ENCODE data around the gene DSCAM.

The DSCAM gene

DNA sequence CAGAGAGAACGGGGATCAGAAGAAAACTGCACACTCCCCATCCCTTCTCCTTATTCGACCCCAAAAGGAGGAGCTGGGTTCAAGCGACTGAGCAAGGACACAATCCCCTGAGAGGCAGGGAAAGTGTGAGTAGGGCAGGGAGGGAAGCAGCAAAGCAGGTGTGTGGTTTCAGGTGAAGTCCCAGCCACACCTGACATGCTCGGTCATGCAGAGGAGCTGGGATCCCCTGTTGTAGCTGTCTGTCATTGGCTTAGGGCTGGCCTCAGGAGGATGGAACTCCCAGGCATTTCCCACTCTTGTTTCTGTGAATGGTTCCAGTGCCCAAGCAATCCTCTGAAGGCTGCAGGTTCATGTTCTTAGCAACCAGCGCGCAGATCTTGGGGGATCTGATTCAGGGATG, 150.7 kb downstream of the DSCAM start:
- no peak for DNase-seq

DNA sequence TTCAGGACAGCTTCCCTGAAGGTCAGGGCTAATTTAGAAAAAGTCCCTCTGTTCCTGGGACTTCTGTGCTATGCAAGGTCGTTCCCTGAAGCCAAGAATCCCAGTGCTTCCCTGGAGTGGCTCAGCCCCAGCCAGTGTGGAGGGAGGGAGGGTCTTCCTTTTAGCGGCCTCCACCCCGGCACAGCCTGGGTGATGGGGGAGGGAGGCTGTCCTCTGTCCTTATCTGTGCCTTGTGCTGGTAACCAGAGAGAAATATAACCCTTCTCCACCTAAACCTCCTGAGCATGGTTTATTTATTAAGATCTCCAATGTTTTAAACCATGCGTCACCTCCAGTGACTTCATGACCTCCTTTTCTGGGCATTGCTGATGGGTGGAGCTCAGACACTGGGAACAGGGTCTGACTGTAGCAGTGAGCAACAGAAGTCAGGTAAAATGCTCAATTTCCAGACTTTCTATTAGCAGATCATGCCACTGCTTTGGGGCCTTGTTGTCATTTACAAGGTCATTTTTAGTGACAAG, 157.1 kb downstream of the DSCAM start:
- DNase-seq, result no peak

GRCh38 chr21:40689217-40689616, 157.7 kb downstream of the DSCAM start:
- DNase-seq, result no peak

GRCh38 chr21:40688106-40688864, 158.7 kb downstream of the DSCAM start:
- DNase-seq, result no peak

GRCh38 chr21:40687625-40688024, 159.3 kb downstream of the DSCAM start:
- DNase-seq, result no peak

- no peak for DNase-seq
Measured at GRCh38 chr21:40686526-40686925, 160.4 kb downstream of the DSCAM start.

DNA sequence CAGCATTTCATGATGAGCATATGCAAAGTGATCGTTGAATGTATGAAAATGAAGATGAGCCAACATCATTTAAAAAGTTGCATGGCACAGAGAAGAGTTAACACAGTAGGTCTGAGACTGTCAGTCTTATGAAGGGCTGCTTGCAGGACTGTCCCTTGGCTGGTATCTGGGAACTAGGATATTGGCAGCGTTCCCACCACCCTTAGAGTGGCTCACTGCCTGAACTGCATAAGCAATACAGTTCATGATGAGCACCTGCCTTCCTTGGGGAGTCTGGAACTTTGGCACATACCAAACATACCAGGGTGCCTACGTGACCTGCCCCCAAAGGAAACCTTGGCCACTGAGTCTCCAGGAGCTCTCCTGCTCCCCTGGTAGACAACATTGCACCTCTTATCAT, 161.8 kb downstream of the DSCAM start:
- no peak for DNase-seq

DNA sequence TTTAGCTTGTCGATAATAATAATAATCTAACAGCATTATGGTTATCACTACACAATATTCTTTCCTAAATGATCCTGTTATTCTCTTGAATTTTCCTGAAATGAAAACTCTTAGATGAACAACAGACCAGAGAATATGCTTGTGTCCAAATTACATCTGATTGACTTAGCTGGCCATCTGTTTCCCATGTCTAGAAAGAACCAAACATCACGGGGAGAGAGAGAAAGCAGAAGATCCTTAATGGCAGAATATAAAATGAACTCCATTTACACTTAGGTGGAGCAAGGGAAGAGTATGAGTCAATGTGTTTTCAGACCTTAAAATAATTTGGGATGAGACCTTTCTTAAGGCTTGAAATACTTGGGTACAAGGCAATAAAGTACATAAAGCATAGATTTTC, 162.2 kb downstream of the DSCAM start:
- DNase-seq, result no peak

- DNase-seq, result no peak
Measured at GRCh38 chr21:40683349-40683748, 163.6 kb downstream of the DSCAM start.

DNA sequence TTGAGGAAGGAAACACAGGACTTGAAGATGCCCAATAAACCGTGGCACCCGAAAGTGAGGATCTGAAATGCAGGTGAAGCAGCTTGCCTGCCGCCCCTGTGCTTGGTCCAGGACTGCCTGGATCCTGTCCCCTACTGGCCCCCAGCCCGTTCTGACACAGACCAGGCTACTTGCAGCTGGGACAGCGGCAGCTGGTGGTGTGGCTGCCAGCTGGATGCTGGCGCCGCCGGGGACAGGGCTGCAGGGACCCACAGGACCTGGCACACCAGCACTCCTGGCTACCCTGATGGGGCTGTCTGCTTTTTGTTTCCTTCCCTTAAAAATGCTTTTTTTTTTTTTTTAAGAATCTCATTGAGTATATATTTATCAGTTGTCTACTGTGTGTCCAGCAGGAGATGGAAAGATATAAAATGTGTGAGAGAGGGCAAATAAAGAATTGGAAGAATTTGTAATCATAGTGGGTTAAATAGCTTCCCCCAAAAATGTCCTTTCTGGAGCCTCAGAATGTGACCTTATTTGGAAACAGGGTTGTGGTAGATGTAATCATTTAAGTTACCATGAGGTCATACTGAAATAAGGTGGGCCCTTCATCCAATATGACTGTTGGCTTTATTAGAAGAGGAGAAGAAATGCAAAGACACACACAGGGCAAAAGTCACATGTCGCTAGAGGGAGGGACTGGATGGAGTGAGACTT, 165.6 kb downstream of the DSCAM start:
- DNase-seq, result no peak

- no peak for DNase-seq
Measured at GRCh38 chr21:40680311-40680710, 166.6 kb downstream of the DSCAM start.

DNA sequence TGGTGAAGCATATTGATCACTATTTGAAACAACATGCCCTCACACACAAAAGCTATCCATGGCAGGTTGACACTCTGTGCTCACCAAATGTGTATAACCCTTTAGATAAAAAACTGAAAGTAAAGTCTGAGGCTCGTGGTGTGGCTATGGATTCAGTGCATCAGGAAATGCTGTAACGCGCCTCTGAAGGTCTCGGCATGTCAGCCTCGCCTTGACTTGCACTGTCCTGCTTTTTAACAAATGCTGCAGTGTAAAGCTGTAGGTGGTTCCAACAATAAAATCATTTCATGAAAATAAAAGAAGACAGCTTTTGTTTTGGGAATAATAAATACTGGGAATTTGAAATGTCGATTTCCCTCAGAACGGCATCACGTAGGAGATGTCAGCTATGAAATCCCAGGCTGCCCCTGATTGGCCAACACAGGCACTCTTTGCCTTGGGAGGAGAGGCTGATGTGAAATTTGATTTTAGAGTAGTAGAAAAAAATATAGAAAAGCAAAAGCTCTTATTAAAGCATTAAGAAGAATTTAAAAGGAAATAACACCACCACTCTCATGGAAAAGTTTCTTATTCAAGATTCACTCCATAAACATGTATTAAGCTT, 168.2 kb downstream of the DSCAM start:
- no peak for DNase-seq

- DNase-seq, result no peak
Measured at GRCh38 chr21:40675017-40675416, 171.9 kb downstream of the DSCAM start.

- no peak for DNase-seq
Measured at GRCh38 chr21:40672602-40673001, 174.4 kb downstream of the DSCAM start.

DNA sequence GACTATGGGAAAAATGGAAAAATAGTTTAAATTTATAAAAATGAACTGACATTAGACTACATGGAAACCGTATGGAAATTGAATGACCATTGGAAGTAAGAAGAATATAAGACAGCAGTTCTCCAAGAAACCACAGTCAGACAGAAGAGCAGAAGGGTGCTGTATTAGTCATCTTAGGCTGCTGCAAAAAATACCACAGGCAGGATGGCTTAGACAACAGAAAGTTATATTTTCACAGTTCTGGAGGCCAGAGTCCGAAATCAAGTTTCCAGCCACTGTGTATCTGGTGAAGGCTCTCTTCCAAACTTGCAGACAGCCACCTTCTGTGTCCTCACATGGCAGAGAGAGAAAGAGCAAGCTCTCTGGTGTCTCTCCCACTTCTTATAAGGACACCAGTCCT, 175.2 kb downstream of the DSCAM start:
- DNase-seq, result no peak

- no peak for DNase-seq
Measured at GRCh38 chr21:40668555-40669275, 178.2 kb downstream of the DSCAM start.

- DNase-seq, result no peak
Measured at GRCh38 chr21:40667967-40668366, 179.0 kb downstream of the DSCAM start.

DNA sequence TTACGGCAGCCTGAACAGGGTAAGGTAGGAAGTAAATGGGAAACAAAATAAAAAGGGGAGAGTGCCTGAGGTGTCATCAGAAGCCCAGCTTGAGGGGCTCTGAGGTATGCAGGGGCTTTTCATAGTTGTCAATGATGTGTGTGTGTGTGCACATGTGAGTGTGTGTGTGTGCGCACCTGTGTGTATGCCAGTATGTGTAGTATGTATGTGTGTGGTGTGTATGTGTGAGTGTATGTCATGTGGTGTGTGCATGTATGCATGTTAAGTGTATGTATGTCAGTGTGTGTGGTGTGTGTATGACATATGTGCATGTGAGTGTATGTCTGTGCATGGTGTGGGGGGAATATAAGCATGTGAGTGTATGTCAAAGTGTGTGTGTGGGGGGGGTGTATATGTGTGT, 184.1 kb downstream of the DSCAM start:
- no peak for DNase-seq

DNA sequence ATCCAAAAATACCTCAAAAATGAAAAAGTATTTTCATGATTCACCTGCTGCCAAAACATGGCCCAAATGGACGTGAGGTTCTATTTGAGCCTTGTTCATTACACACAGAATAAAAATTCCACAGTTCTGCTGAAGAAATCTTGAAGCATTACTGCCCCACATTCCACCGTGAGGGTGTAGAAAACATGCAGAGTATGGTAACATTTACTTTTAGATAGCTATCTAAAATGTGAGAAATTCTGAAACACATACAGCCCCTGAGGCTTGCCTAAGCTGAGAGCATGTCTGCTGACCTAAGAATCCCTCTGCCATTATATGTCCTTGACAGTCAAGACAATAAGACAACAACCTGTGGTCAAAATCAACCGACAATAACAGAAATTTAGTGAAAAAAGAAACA, 186.5 kb downstream of the DSCAM start:
- DNase-seq, result no peak

- DNase-seq, result no peak
Measured at GRCh38 chr21:40658311-40658710, 188.6 kb downstream of the DSCAM start.

- DNase-seq, result no peak
Measured at GRCh38 chr21:40652436-40652835, 194.5 kb downstream of the DSCAM start.

GRCh38 chr21:40647706-40648105, 199.3 kb downstream of the DSCAM start:
- DNase-seq, result no peak

DNA sequence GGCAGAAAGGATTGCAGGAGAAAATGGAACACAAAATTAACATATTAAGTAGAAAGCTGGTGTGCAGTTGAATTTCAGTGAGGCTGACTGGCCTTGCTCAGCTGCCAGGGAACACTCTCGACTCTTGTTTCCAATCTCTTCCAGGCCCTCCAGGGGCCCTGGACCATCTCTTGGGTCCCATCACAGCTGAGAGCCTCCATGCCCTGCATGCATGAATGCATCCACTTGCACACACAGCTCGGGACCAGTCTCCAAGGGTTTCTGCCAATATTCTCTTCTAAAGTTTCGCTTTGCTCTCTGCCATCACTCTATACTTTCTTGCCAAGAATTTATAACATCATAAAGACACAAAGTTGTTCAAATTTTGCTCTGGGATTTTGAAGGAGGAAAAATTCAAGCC, 200.3 kb downstream of the DSCAM start:
- no peak for DNase-seq
